CD14-positive monocyte (primary cell): ENCODE results near the gene WDR45B. TPM values are rescaled to one million over a fixed set of nuclear protein-coding genes. Genes with fewer than 3 reads are reported as not detected.
A peak's percentile ranks its signal among the peaks of the same experiment; 100 is the strongest.

Experiments
- DNase-seq, 3 donors: peaks; one replicate each; pipeline ENCODE4 v3.0.0-alpha.2; 2011 to 2022
- H2AFZ ChIP-seq: 2 replicates; pipeline ENCODE4 v1.6.0; 2012; ENCODE audit warnings: mild to moderate bottlenecking, low read depth, low read length, inconsistent platforms; ENCODE audit not compliant: insufficient read depth, poor library complexity, severe bottlenecking
- H3K27ac ChIP-seq, 2 donors: 1 replicate in 1 of 2; 2 replicates in 1 of 2; pipeline ENCODE4 v1.5.1; 2012 to 2013; ENCODE audit warnings: low read length in 2 of 2, control low read depth in 1 of 2, inconsistent platforms in 1 of 2, low read depth in 1 of 2, mild to moderate bottlenecking in 1 of 2
- H3K27me3 ChIP-seq, 2 donors: one replicate each; pipeline versions ENCODE4 v1.6.0 to v1.6.1; 2011 to 2013; ENCODE audit warnings: low read length in 2 of 2; ENCODE audit not compliant: control insufficient read depth in 2 of 2, insufficient read depth in 2 of 2
- H3K36me3 ChIP-seq, 2 donors: replicated peaks in 1 of 2; 1 replicate in 1 of 2; 2 replicates in 1 of 2; pipeline versions ENCODE4 v1.5.1 to v1.6.1; 2012 to 2013; ENCODE audit warnings: low read length in 2 of 2, control low read depth in 1 of 2, inconsistent platforms in 1 of 2, mild to moderate bottlenecking in 1 of 2; ENCODE audit not compliant: insufficient read depth in 2 of 2, control insufficient read depth in 1 of 2
- H3K4me1 ChIP-seq, 2 donors: 1 replicate in 1 of 2; 2 replicates in 1 of 2; pipeline versions ENCODE4 v1.5.1 to v1.6.1; 2012 to 2013; ENCODE audit warnings: low read length in 2 of 2, control low read depth in 1 of 2, inconsistent platforms in 1 of 2, mild to moderate bottlenecking in 1 of 2, moderate library complexity in 1 of 2; ENCODE audit not compliant: insufficient read depth in 2 of 2, control insufficient read depth in 1 of 2
- H3K4me2 ChIP-seq: replicated peaks from 2 replicates; pipeline ENCODE3; 2012; ENCODE audit warnings: low read length, moderate library complexity, mild to moderate bottlenecking; ENCODE audit not compliant: poor library complexity, severe bottlenecking; ENCODE audit errors: extremely low read depth
- H3K4me3 ChIP-seq, 3 experiments: fragments of 200-600 bp in 1 of 3; sonication (generic) in 1 of 3; replicated peaks in 1 of 3; 1 replicate in 2 of 3; 2 replicates in 1 of 3; pipeline ENCODE4 v1.5.1; 2011 to 2013; ENCODE audit warnings: low read length in 3 of 3, mild to moderate bottlenecking in 3 of 3, control low read depth in 2 of 3, low read depth in 2 of 3, inconsistent platforms in 1 of 3, moderate library complexity in 1 of 3
- H3K79me2 ChIP-seq: 2 replicates; pipeline ENCODE4 v1.6.0; 2012; ENCODE audit warnings: mild to moderate bottlenecking, control low read depth, inconsistent platforms, low read length, moderate library complexity; ENCODE audit not compliant: insufficient read depth
- H3K9ac ChIP-seq: 2 replicates; pipeline ENCODE4 v1.6.0; 2017; ENCODE audit warnings: low read length, mild to moderate bottlenecking; ENCODE audit not compliant: insufficient read depth, poor library complexity, severe bottlenecking
- H3K9me3 ChIP-seq, 2 donors: replicated peaks in 1 of 2; 1 replicate in 1 of 2; 2 replicates in 1 of 2; pipeline versions ENCODE4 v1.5.1 to v1.6.1; 2012 to 2013; ENCODE audit warnings: low read length in 2 of 2, control low read depth in 1 of 2; ENCODE audit not compliant: control insufficient read depth in 1 of 2, insufficient read depth in 1 of 2
- H4K20me1 ChIP-seq: 2 replicates; pipeline ENCODE4 v1.6.0; 2012; ENCODE audit warnings: mild to moderate bottlenecking, low read length, control low read depth, moderate library complexity; ENCODE audit not compliant: insufficient read depth
- H3K27ac Mint-ChIP-seq, 7 donors: one replicate each; pipeline ENCODE4 v1.8.0; 2020; ENCODE audit warnings: mild to moderate bottlenecking in 7 of 7, mixed read lengths in 7 of 7, moderate library complexity in 6 of 7, inconsistent platforms in 2 of 7
- H3K27me3 Mint-ChIP-seq, 3 donors: one replicate each; pipeline ENCODE4 v1.8.0; 2021 to 2022; ENCODE audit warnings: low read depth in 3 of 3, mild to moderate bottlenecking in 3 of 3, mixed read lengths in 3 of 3, moderate library complexity in 3 of 3, inconsistent platforms in 1 of 3
- H3K36me3 Mint-ChIP-seq, 2 donors: one replicate each; pipeline ENCODE4 v1.8.0; 2020; ENCODE audit warnings: mixed read lengths in 2 of 2, inconsistent platforms in 1 of 2, mild to moderate bottlenecking in 1 of 2
- H3K4me1 Mint-ChIP-seq: one replicate; pipeline ENCODE4 v1.8.0; 2020; ENCODE audit warnings: mild to moderate bottlenecking, mixed read lengths
- H3K4me3 Mint-ChIP-seq, 2 donors: one replicate each; pipeline ENCODE4 v1.8.0; 2020; ENCODE audit warnings: mild to moderate bottlenecking in 2 of 2, mixed read lengths in 2 of 2, moderate library complexity in 1 of 2
- H3K9me3 Mint-ChIP-seq, 7 donors: one replicate each; pipeline ENCODE4 v1.8.0; 2020 to 2022; ENCODE audit warnings: mixed read lengths in 7 of 7, mild to moderate bottlenecking in 6 of 7, moderate library complexity in 6 of 7, inconsistent platforms in 2 of 7
- WGBS: methylation state at CpG from one replicate; pipeline ENCODE4 v1.1.5; 2013; ENCODE audit warnings: missing lambda C conversion rate; ENCODE audit not compliant: insufficient coverage; 5-methylcytosine and 5-hydroxymethylcytosine counted together
- intact Hi-C, 2 donors: fragments of 100-400 bp; cut with micrococcal nuclease; formaldehyde crosslinking; loops; one replicate each; pipeline versions ENCODE4 v1.15.0 to v1.15.1; 2023
- polyA plus RNA-seq, 3 donors: library from polyadenylated mRNA; depleted of rRNA in 1 of 3; unstranded in 2 of 3; stranded (reverse) in 1 of 3; fragments of 300-500 nt in 2 of 3; fragments of >200 nt in 1 of 3; fragmentation: Illumina TruSeq in 2 of 3; gene quantifications; 1 replicate in 2 of 3; 2 replicates in 1 of 3; pipeline ENCODE4 v1.2.3, GENCODE V29; 2012 to 2021
- TF ChIP-seq, protein P1 (sequence below): fragments of 200-600 bp; IDR thresholded peaks from one replicate; pipeline ENCODE4 v1.8.0; 2022; ENCODE audit warnings: antibody characterized with exemption, mild to moderate bottlenecking

The WDR45B gene
- polyA plus RNA-seq, 3 donors, result 42.6 to 82.6 (median 60.3) TPM

DNA sequence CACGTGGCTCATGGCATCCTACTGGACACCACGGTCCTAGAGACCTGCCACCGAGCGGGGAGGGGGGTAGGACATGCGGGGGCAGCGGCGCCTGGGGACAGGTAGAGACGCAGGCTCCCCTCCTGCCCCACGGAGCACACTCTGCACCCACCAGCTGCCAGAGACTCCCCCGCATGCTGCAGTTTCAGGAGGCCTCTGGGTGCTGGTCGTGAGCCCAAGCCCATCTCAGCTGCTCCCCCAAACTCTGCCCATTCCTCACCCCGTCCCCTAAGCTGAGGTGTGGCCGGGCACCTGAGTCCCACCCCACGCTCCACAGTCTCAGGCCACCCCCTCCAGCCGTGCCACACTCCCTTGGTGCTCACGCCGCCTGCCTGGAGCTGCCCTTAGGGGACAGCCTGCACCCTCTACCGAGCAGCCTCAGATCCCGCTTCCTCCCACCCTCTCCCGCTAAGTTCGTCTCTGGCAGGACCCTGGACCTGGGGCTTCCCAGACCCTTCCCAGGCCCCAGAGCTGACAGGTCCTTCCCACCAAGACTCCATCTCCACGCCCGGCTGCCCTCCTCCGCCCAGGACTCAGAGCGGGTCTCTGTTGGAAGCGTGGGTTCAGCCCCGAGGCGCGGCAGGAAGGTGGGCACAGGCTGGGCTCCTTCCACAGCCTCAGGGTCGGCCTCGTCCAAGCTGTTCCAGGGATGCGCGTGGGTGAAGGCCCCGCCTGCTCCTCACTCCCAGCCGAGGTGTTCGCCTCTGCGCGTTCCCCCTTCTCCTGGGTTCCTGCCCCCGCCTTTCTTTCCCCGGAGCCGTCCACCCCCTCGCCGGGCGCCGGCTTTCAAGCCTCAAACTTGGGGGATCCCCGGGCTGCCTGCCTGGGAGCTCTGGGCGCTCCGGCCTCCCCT is 48.9 kb upstream of the WDR45B start:
- peak overlapping the region; percentile 55 to 78 for H3K4me3 Mint-ChIP-seq
- no peak for DNase-seq
- peaks cover 9 to 36% (median 27%) of the 10 kb centered on the region in 7 donors for H3K9me3 Mint-ChIP-seq
- peaks cover 9 to 20% of the 10 kb centered on the region in 2 donors for H3K27me3 ChIP-seq
- peak overlapping the region; percentile 74 for H3K4me2 ChIP-seq
- WGBS, result 40% methylated on average over 46 of the region's 48 CpGs
- H2AFZ ChIP-seq, result peak overlapping the region; percentile 72
- H3K79me2 ChIP-seq, result no peaks in the 10 kb centered on the region
- peaks cover 9 to 17% of the 10 kb centered on the region in 2 donors for H3K9me3 ChIP-seq
- peaks cover 13 to 20% of the 10 kb centered on the region in 2 donors for H3K4me1 ChIP-seq
- peaks cover 0 to 6% of the 10 kb centered on the region in 2 donors for H3K36me3 Mint-ChIP-seq
- H4K20me1 ChIP-seq, result no peaks in the 10 kb centered on the region
- no peak overlapping the region for H3K27ac Mint-ChIP-seq
- no peak overlapping the region for H3K27ac ChIP-seq
- intact Hi-C loops, result loop anchor here in 1 of 2 donors (5.0 to 10.0 kb wide), 3 partner anchors 50 to 242 kb away; partner anchors contain the start of genes CYBC1, NARF, TBCD and WDR45B
- no peak overlapping the region for H3K9ac ChIP-seq
- TF ChIP-seq, protein P1, sequence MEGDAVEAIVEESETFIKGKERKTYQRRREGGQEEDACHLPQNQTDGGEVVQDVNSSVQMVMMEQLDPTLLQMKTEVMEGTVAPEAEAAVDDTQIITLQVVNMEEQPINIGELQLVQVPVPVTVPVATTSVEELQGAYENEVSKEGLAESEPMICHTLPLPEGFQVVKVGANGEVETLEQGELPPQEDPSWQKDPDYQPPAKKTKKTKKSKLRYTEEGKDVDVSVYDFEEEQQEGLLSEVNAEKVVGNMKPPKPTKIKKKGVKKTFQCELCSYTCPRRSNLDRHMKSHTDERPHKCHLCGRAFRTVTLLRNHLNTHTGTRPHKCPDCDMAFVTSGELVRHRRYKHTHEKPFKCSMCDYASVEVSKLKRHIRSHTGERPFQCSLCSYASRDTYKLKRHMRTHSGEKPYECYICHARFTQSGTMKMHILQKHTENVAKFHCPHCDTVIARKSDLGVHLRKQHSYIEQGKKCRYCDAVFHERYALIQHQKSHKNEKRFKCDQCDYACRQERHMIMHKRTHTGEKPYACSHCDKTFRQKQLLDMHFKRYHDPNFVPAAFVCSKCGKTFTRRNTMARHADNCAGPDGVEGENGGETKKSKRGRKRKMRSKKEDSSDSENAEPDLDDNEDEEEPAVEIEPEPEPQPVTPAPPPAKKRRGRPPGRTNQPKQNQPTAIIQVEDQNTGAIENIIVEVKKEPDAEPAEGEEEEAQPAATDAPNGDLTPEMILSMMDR, result no peak
- peaks cover 9% of the 10 kb centered on the region for H3K4me1 Mint-ChIP-seq
- peak overlapping the region in 1 of 3 experiments; percentile 65 for H3K4me3 ChIP-seq
- peaks cover 23 to 31% (median 28%) of the 10 kb centered on the region in 3 donors for H3K27me3 Mint-ChIP-seq
- H3K36me3 ChIP-seq, result no peaks in the 10 kb centered on the region

DNA sequence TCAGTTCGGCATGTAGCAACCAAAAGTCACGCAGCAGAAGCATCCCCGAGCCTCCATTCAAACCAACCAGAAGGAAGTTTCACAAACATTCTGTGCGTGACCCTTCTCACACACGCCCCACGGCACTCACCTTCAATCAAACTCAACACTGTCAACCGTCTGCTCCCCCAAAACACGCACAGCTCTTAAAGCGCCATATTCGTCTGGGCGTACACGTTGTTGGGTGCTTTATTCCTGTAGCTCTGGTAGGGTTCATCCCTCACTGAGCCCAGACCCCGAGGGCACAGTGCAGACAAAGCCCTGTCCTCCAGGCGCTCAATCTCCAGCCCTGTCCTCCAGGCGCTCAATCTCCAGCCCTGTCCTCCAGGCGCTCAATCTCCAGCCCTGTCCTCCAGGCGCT is 48.0 kb upstream of the WDR45B start:
- no peak overlapping the region for H2AFZ ChIP-seq
- peaks cover 9% of the 10 kb centered on the region for H3K4me1 Mint-ChIP-seq
- peaks cover 9 to 17% of the 10 kb centered on the region in 2 donors for H3K9me3 ChIP-seq
- H3K4me1 ChIP-seq, result peaks cover 13 to 20% of the 10 kb centered on the region in 2 donors
- 94% methylated on average over 12 of the region's 17 CpGs for WGBS
- intact Hi-C loops, result loop anchor here in 1 of 2 donors (5.0 to 10.0 kb wide), 3 partner anchors 49 to 241 kb away; partner anchors contain the start of genes CYBC1, NARF, TBCD and WDR45B
- no peak overlapping the region for H3K27ac ChIP-seq
- H3K4me3 ChIP-seq, result no peak overlapping the region
- H3K27ac Mint-ChIP-seq, result no peak overlapping the region
- peaks cover 9 to 36% (median 27%) of the 10 kb centered on the region in 7 donors for H3K9me3 Mint-ChIP-seq
- H3K4me2 ChIP-seq, result no peak overlapping the region
- no peak overlapping the region for H3K9ac ChIP-seq
- H4K20me1 ChIP-seq, result no peaks in the 10 kb centered on the region
- TF ChIP-seq, protein P1, result no peak
- no peak for DNase-seq
- peaks cover 0 to 6% of the 10 kb centered on the region in 2 donors for H3K36me3 Mint-ChIP-seq
- H3K4me3 Mint-ChIP-seq, result peak overlapping the region in 1 of 2 donors; percentile 59
- H3K36me3 ChIP-seq, result no peaks in the 10 kb centered on the region
- no peaks in the 10 kb centered on the region for H3K79me2 ChIP-seq
- peaks cover 23 to 31% (median 28%) of the 10 kb centered on the region in 3 donors for H3K27me3 Mint-ChIP-seq
- peaks cover 9 to 20% of the 10 kb centered on the region in 2 donors for H3K27me3 ChIP-seq
